A673 (cell line): ENCODE measurements around the gene SLC16A4. TPM values are rescaled to one million over a fixed set of nuclear protein-coding genes. Genes with fewer than 3 reads are reported as not detected.
A peak's percentile ranks its signal among the peaks of the same experiment; 100 is the strongest.

Experiments used
- BruUV-seq: library from RNA; stranded (reverse); fragments of 400-500 nt; replicated peaks from 2 replicates; lab custom pipeline; 2021; lab: Mats Ljungman, UMichigan
- CTCF ChIA-PET: fragments of 300-600 bp; sonication (Branson Sonifier 250); formaldehyde crosslinking; loops from one replicate; lab custom pipeline; 2022; ENCODE audit warnings: antibody characterized with exemption; lab: Charles Lee
- POLR2A ChIA-PET: fragments of 300-600 bp; sonication (Branson Sonifier 250); formaldehyde crosslinking; loops from one replicate; lab custom pipeline; 2022; ENCODE audit warnings: antibody characterized with exemption; ENCODE audit not compliant: low non-redundant PET; lab: Charles Lee
- DNase-seq: peaks from one replicate; pipeline ENCODE4 v3.0.0-alpha.2; 2015; ENCODE audit warnings: low spot score
- H3K27ac ChIP-seq: fragments of 200-600 bp; sonication (generic); 2 replicates; pipeline ENCODE4 v1.5.1; 2016; ENCODE audit warnings: mixed run types, low read depth, mild to moderate bottlenecking, mixed read lengths, antibody characterized with exemption, low read length; ENCODE audit not compliant: poor library complexity, severe bottlenecking
- H3K27me3 ChIP-seq: fragments of 200-600 bp; sonication (generic); replicated peaks from 2 replicates; pipeline ENCODE4 v1.6.1; 2017; ENCODE audit warnings: mixed run types, low read depth, mild to moderate bottlenecking, mixed read lengths, antibody characterized with exemption, low read length; ENCODE audit not compliant: insufficient read depth, poor library complexity
- H3K36me3 ChIP-seq: fragments of 200-600 bp; sonication (generic); 2 replicates; pipeline ENCODE4 v1.6.1; 2016; ENCODE audit warnings: mixed run types, mild to moderate bottlenecking, mixed read lengths, antibody characterized with exemption, low read length; ENCODE audit not compliant: insufficient read depth, poor library complexity, severe bottlenecking
- H3K4me1 ChIP-seq: fragments of 200-600 bp; sonication (generic); 2 replicates; pipeline ENCODE4 v1.6.1; 2017; ENCODE audit warnings: mixed run types, mild to moderate bottlenecking, mixed read lengths, antibody characterized with exemption, low read length; ENCODE audit not compliant: insufficient read depth, poor library complexity, severe bottlenecking
- H3K4me3 ChIP-seq: fragments of 200-600 bp; sonication (generic); 2 replicates; pipeline ENCODE4 v1.5.1; 2016; ENCODE audit warnings: low read depth, mixed run types, mild to moderate bottlenecking, mixed read lengths, low read length; ENCODE audit not compliant: poor library complexity, severe bottlenecking
- H3K9me3 ChIP-seq: fragments of 200-600 bp; sonication (generic); 2 replicates; pipeline ENCODE4 v1.6.1; 2016; ENCODE audit warnings: mixed run types, low read depth, mild to moderate bottlenecking, mixed read lengths, antibody characterized with exemption, low read length; ENCODE audit not compliant: poor library complexity, severe bottlenecking
- EZH2 ChIP-seq: fragments of 200-600 bp; sonication (generic); IDR thresholded peaks from 2 replicates; pipeline ENCODE4 v1.6.1; 2017; ENCODE audit warnings: borderline replicate concordance, low read depth, mild to moderate bottlenecking, mixed read lengths, antibody characterized with exemption, low read length; ENCODE audit not compliant: poor library complexity, severe bottlenecking
- intact Hi-C: fragments of 100-400 bp; cut with micrococcal nuclease; formaldehyde crosslinking; loops from one replicate; pipeline ENCODE4 v1.10.0; 2022; ENCODE audit not compliant: unreplicated experiment
- total RNA-seq: library from RNA; stranded (reverse); gene quantifications from 2 replicates; pipeline ENCODE4 v1.2.3, GENCODE V29; 2021
- TF ChIP-seq, protein P1 (sequence below): fragments of 300-800, 200-600 bp; sonication (generic); conservative IDR thresholded peaks from 2 replicates; pipeline ENCODE4 v1.5.1; 2017; ENCODE audit warnings: low read depth, mild to moderate bottlenecking, antibody characterized with exemption, low read length, moderate library complexity, mixed read lengths

SLC16A4 gene
- total RNA-seq, 1 experiment from 2014 or later: 0.60 TPM

DNA sequence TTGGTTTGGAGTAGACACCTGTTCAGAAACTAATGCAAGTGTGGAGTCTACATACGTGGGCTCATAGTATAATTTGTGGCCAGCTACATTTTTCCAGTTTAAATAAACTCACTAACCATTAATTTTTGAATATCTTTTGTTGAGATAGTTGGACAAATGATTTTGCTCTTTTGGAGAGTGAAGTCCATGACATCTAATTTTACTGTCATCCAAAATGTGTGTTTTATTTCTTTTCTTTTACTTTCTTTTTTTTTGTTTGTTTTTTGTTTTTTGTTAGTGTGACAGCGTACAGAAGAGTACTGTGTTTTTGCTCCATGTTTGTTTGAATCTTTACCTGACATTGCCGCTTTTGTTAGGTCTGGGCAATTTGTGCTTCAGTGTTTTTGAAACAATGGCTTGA lies 46.7 kb downstream of the SLC16A4 start:
- BruUV-seq: no TSS peak
- Histone ChIP-seq H3K27me3 (no peaks in the 10 kb centered on the region), H3K4me1 (peaks cover 52% of the 10 kb centered on the region), H3K27ac (no peak overlapping the region), H3K36me3 (peaks cover 87% of the 10 kb centered on the region), H3K9me3 (no peaks in the 10 kb centered on the region), H3K4me3 (peak overlapping the region; percentile 75)
- intact Hi-C loops: no loop called here
- DNase-seq: no peak
- ChIA-PET POLR2A (no interaction called here), CTCF (no interaction called here)
- TF ChIP-seq, protein P1, sequence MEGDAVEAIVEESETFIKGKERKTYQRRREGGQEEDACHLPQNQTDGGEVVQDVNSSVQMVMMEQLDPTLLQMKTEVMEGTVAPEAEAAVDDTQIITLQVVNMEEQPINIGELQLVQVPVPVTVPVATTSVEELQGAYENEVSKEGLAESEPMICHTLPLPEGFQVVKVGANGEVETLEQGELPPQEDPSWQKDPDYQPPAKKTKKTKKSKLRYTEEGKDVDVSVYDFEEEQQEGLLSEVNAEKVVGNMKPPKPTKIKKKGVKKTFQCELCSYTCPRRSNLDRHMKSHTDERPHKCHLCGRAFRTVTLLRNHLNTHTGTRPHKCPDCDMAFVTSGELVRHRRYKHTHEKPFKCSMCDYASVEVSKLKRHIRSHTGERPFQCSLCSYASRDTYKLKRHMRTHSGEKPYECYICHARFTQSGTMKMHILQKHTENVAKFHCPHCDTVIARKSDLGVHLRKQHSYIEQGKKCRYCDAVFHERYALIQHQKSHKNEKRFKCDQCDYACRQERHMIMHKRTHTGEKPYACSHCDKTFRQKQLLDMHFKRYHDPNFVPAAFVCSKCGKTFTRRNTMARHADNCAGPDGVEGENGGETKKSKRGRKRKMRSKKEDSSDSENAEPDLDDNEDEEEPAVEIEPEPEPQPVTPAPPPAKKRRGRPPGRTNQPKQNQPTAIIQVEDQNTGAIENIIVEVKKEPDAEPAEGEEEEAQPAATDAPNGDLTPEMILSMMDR: no peak
- no peak for TF ChIP-seq EZH2

DNA sequence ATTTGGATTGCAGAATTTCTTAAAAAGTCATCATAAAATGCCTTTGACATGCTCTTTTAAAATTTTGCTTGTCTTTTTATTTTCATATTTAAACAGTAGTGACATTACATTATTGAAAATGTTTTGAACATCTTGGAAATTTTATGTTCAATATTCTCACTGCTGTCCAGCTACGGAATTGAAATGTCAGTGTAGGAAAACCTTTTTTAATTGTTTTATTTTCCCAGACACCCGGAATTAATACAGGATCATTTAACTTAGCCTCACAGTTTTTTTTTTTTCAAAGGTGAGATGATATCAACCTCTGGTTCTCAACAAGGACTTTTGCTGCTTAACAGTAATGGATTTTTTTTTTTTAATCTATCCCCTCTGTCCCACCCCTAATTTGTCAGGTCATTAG lies 47.6 kb downstream of the SLC16A4 start:
- DNase-seq: no peak
- no peak overlapping the region for H3K27ac ChIP-seq
- H3K9me3 ChIP-seq: no peaks in the 10 kb centered on the region
- peaks cover 77% of the 10 kb centered on the region for H3K36me3 ChIP-seq
- no TSS peak for BruUV-seq
- peak overlapping the region; percentile 75 for H3K4me3 ChIP-seq
- peaks cover 52% of the 10 kb centered on the region for H3K4me1 ChIP-seq
- H3K27me3 ChIP-seq: no peaks in the 10 kb centered on the region
- ChIA-PET POLR2A (no interaction called here), CTCF (no interaction called here)
- intact Hi-C loops: no loop called here
- no peak for TF ChIP-seq EZH2
- TF ChIP-seq, protein P1: no peak

DNA sequence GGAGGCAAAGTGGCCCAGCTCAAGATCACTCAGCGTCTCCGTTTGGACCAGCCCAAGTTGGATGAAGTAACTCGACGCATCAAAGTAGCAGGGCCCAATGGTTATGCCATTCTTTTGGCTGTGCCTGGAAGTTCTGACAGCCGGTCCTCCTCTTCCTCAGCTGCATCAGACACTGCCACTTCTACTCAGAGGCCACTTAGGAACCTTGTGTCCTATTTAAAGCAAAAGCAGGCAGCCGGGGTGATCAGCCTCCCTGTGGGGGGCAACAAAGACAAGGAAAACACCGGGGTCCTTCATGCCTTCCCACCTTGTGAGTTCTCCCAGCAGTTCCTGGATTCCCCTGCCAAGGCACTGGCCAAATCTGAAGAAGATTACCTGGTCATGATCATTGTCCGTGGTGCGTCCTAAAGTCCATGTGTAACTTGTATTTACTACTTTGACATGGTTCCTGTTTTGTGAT lies 48.9 kb downstream of the SLC16A4 start:
- Histone ChIP-seq H3K4me3 (peak overlapping the region; percentile 75), H3K36me3 (peaks cover 64% of the 10 kb centered on the region), H3K27ac (no peak overlapping the region), H3K27me3 (no peaks in the 10 kb centered on the region), H3K9me3 (no peaks in the 10 kb centered on the region), H3K4me1 (peaks cover 53% of the 10 kb centered on the region)
- CTCF ChIA-PET: no interaction called here
- DNase-seq: no peak
- POLR2A ChIA-PET: no interaction called here
- no peak for TF ChIP-seq EZH2
- TF ChIP-seq, protein P1: no peak
- intact Hi-C loops: no loop called here
- no TSS peak for BruUV-seq
